ENCODE results near the gene KPNB1. TPM values are rescaled to one million over a fixed set of nuclear protein-coding genes. Genes with fewer than 3 reads are reported as not detected.

The KPNB1 gene
- polyA plus RNA-seq, 3 donors: 5.8 to 83.3 (median 13.2) TPM

- 76% methylated on average over 4 of the region's 8 CpGs for WGBS (ENCODE audit: insufficient coverage)
- H3K4me1 Mint-ChIP-seq: peaks cover 12% of the 10 kb centered on the region
- intact Hi-C loops (cut with micrococcal nuclease): no loop called here
Measured at GRCh38 chr17:47729476-47729875, 79.8 kb downstream of the KPNB1 start.

GRCh38 chr17:47730681-47731080, 81.0 kb downstream of the KPNB1 start:
- H3K27me3 ChIP-seq (ENCODE audit: control insufficient read depth in 2 of 2, insufficient read depth in 2 of 2, low read length in 2 of 2): peaks cover 18 to 51% of the 10 kb centered on the region in 2 donors
- H3K9ac ChIP-seq (ENCODE audit: insufficient read depth, low read length, poor library complexity, severe bottlenecking): no peak overlapping the region
- Mint-ChIP-seq H3K27ac (peak overlapping the region in 1 of 7 donors; percentile 34), H3K36me3 (peaks cover 2 to 7% of the 10 kb centered on the region in 2 donors), H3K4me3 (peak overlapping the region in 1 of 2 donors; percentile 7), H3K4me1 (peaks cover 12% of the 10 kb centered on the region), H3K9me3 (peaks cover 0 to 14% (median 5%) of the 10 kb centered on the region in 7 donors), H3K27me3 (ENCODE audit: low read depth in 3 of 3) (peaks cover 50 to 70% (median 52%) of the 10 kb centered on the region in 3 donors)
- peaks cover 0 to 10% of the 10 kb centered on the region in 2 donors for H3K9me3 ChIP-seq (replicated peaks in 1 of 2; ENCODE audit: control insufficient read depth in 1 of 2, insufficient read depth in 1 of 2, low read length in 2 of 2)
- intact Hi-C loops (cut with micrococcal nuclease): no loop called here
- H3K36me3 ChIP-seq (replicated peaks in 1 of 2; ENCODE audit: control insufficient read depth in 1 of 2, insufficient read depth in 2 of 2, low read length in 2 of 2): no peaks in the 10 kb centered on the region
- no peak overlapping the region for H3K27ac ChIP-seq (ENCODE audit: low read depth in 1 of 2, low read length in 2 of 2)
- no peak overlapping the region for H2AFZ ChIP-seq (ENCODE audit: insufficient read depth, low read depth, low read length, poor library complexity, severe bottlenecking)
- H3K4me2 ChIP-seq (replicated peaks; ENCODE audit: extremely low read depth, low read length, poor library complexity, severe bottlenecking): no peak overlapping the region
- H3K79me2 ChIP-seq (ENCODE audit: insufficient read depth, low read length): no peaks in the 10 kb centered on the region
- no CpG with 5 or more reads among the region's 4 CpGs for WGBS (ENCODE audit: insufficient coverage)
- no peak for TF ChIP-seq CTCF (IDR thresholded peaks at IDR 0.05)
- no peaks in the 10 kb centered on the region for H4K20me1 ChIP-seq (ENCODE audit: insufficient read depth, low read length)
- H3K4me3 ChIP-seq (replicated peaks in 1 of 3; ENCODE audit: low read depth in 2 of 3, low read length in 3 of 3): no peak overlapping the region
- DNase-seq: no peak
- peaks cover 5 to 13% of the 10 kb centered on the region in 2 donors for H3K4me1 ChIP-seq (ENCODE audit: control insufficient read depth in 1 of 2, insufficient read depth in 2 of 2, low read length in 2 of 2)

More at GRCh38 chr17:47729476-47729875, 79.8 kb downstream of the KPNB1 start:
- peaks cover 41 to 64% (median 45%) of the 10 kb centered on the region in 3 donors for H3K27me3 Mint-ChIP-seq (ENCODE audit: low read depth in 3 of 3)
- TF ChIP-seq CTCF (IDR thresholded peaks at IDR 0.05): no peak
- Histone ChIP-seq H4K20me1 (ENCODE audit: insufficient read depth, low read length) (no peaks in the 10 kb centered on the region), H3K27ac (ENCODE audit: low read depth in 1 of 2, low read length in 2 of 2) (no peak overlapping the region), H3K9me3 (replicated peaks in 1 of 2; ENCODE audit: control insufficient read depth in 1 of 2, insufficient read depth in 1 of 2, low read length in 2 of 2) (peaks cover 0 to 6% of the 10 kb centered on the region in 2 donors), H3K79me2 (ENCODE audit: insufficient read depth, low read length) (no peaks in the 10 kb centered on the region), H3K27me3 (ENCODE audit: control insufficient read depth in 2 of 2, insufficient read depth in 2 of 2, low read length in 2 of 2) (peaks cover 16 to 42% of the 10 kb centered on the region in 2 donors), H3K9ac (ENCODE audit: insufficient read depth, low read length, poor library complexity, severe bottlenecking) (no peak overlapping the region), H3K36me3 (replicated peaks in 1 of 2; ENCODE audit: control insufficient read depth in 1 of 2, insufficient read depth in 2 of 2, low read length in 2 of 2) (no peaks in the 10 kb centered on the region), H2AFZ (ENCODE audit: insufficient read depth, low read depth, low read length, poor library complexity, severe bottlenecking) (no peak overlapping the region), H3K4me2 (replicated peaks; ENCODE audit: extremely low read depth, low read length, poor library complexity, severe bottlenecking) (no peak overlapping the region), H3K4me3 (replicated peaks in 1 of 3; ENCODE audit: low read depth in 2 of 3, low read length in 3 of 3) (no peak overlapping the region), H3K4me1 (ENCODE audit: control insufficient read depth in 1 of 2, insufficient read depth in 2 of 2, low read length in 2 of 2) (peaks cover 5 to 13% of the 10 kb centered on the region in 2 donors)
- no peak overlapping the region for H3K4me3 Mint-ChIP-seq
- H3K9me3 Mint-ChIP-seq: peaks cover 0 to 9% (median 5%) of the 10 kb centered on the region in 7 donors
- DNase-seq: no peak
- peaks cover 2 to 7% of the 10 kb centered on the region in 2 donors for H3K36me3 Mint-ChIP-seq
- H3K27ac Mint-ChIP-seq: no peak overlapping the region

Measured in CD14-positive monocyte (primary cell).